MM.1S (cell line): Measurements from ENCODE around the gene FXR1.

Source experiments
- DNase-seq: peaks from one replicate; pipeline ENCODE4 v3.0.0-alpha.2; 2015
- H2AFZ ChIP-seq: fragments of 300-600 bp; sonication (generic); 2 replicates; pipeline ENCODE4 v1.6.0; 2016; ENCODE audit warnings: antibody characterized with exemption, low read length
- H3F3A ChIP-seq: fragments of 300-600 bp; sonication (generic); 2 replicates; pipeline ENCODE4 v1.6.1; 2016; ENCODE audit warnings: mild to moderate bottlenecking, antibody characterized with exemption, low read length, moderate library complexity, mixed read lengths; ENCODE audit not compliant: insufficient read depth
- H3K27ac ChIP-seq: fragments of 300-600 bp; sonication (generic); 2 replicates; pipeline ENCODE4 v1.5.1; 2016; ENCODE audit warnings: mild to moderate bottlenecking, low read length
- H3K27me3 ChIP-seq: fragments of 300-600 bp; sonication (generic); replicated peaks from 2 replicates; pipeline ENCODE4 v1.6.0; 2016; ENCODE audit warnings: low read length; ENCODE audit not compliant: insufficient read depth
- H3K36me3 ChIP-seq: fragments of 300-600 bp; sonication (generic); replicated peaks from 2 replicates; pipeline ENCODE4 v1.6.1; 2016; ENCODE audit warnings: mild to moderate bottlenecking, low read length, mixed read lengths; ENCODE audit not compliant: insufficient read depth
- H3K4me1 ChIP-seq: fragments of 300-600 bp; sonication (generic); 2 replicates; pipeline ENCODE4 v1.6.1; 2016; ENCODE audit warnings: low read length, mixed read lengths
- H3K4me2 ChIP-seq: fragments of 300-600 bp; sonication (generic); 2 replicates; pipeline ENCODE4 v1.6.0; 2016; ENCODE audit warnings: low read depth, low read length
- H3K4me3 ChIP-seq: fragments of 300-600 bp; sonication (generic); 2 replicates; pipeline ENCODE4 v1.5.1; 2016; ENCODE audit warnings: low read length, mixed read lengths
- H3K79me2 ChIP-seq: fragments of 300-600 bp; sonication (generic); 2 replicates; pipeline ENCODE4 v1.6.1; 2016; ENCODE audit warnings: mixed run types, low read length, mixed read lengths
- H3K9ac ChIP-seq: fragments of 300-600 bp; sonication (generic); 2 replicates; pipeline ENCODE4 v1.6.1; 2016; ENCODE audit warnings: low read length, mixed read lengths
- H3K9me2 ChIP-seq: fragments of 300-600 bp; sonication (generic); replicated peaks from 2 replicates; pipeline ENCODE4 v1.6.1; 2016; ENCODE audit warnings: mild to moderate bottlenecking, low read length, mixed read lengths; ENCODE audit not compliant: insufficient read depth
- H3K9me3 ChIP-seq: fragments of 300-600 bp; sonication (generic); replicated peaks from 2 replicates; pipeline ENCODE4 v1.6.1; 2016; ENCODE audit warnings: mild to moderate bottlenecking, low read length, mixed read lengths; ENCODE audit not compliant: insufficient read depth
- H4K20me1 ChIP-seq: fragments of 300-600 bp; sonication (generic); 2 replicates; pipeline ENCODE4 v1.6.1; 2016; ENCODE audit warnings: mild to moderate bottlenecking, low read length, moderate library complexity, mixed read lengths; ENCODE audit not compliant: insufficient read depth
- CTCF ChIP-seq: fragments of 300-600 bp; sonication (generic); IDR thresholded peaks from 2 replicates; pipeline ENCODE4 v1.5.1; 2016; ENCODE audit warnings: antibody characterized with exemption, low read length, mixed read lengths
- EZH2 ChIP-seq: fragments of 300-600 bp; sonication (generic); optimal IDR thresholded peaks from 2 replicates; pipeline ENCODE3; 2017; ENCODE audit warnings: low read depth, mild to moderate bottlenecking, antibody characterized with exemption, low read length, mixed read lengths
- EZH2phosphoT487 ChIP-seq: fragments of 300-600 bp; sonication (generic); IDR thresholded peaks from 2 replicates; pipeline ENCODE4 v1.6.1; 2018; ENCODE audit warnings: antibody characterized with exemption, low read length

The FXR1 gene

DNA sequence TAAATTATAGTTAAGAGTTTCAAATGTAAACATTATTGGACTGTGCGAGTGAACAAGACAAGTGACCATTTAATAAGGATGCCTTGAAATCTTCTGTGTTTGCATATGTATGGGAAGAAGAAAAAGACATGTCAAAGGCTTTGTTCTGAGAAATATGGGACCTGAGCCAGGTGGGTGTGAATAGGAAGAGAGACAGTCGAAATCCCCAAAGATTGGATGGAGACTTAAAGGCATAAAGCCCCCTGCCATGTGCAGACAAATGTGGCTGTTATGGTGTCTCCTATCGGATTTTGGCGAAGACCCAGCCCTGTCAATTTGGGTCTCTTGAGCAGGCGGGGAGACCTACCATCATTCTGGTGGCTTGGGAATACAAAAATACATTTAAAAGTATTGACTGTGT, 16.9 kb downstream of the FXR1 start:
- H3K79me2 ChIP-seq: peaks cover 100% of the 10 kb centered on the region
- no peak overlapping the region for H3K9ac ChIP-seq
- no peak overlapping the region for H3K4me3 ChIP-seq
- H3K27ac ChIP-seq: no peak overlapping the region
- H3K36me3 ChIP-seq: peaks cover 4% of the 10 kb centered on the region; the same call in 1 of the 2 replicates
- no peaks in the 10 kb centered on the region for H3K4me1 ChIP-seq
- H3K27me3 ChIP-seq: no peaks in the 10 kb centered on the region
- no peaks in the 10 kb centered on the region for H3K9me3 ChIP-seq
- peaks cover 3% of the 10 kb centered on the region; the same call in 1 of the 2 replicates for H3F3A ChIP-seq
- TF ChIP-seq CTCF: no peak
- TF ChIP-seq EZH2: no peak
- TF ChIP-seq EZH2phosphoT487: no peak
- peaks cover 89% of the 10 kb centered on the region for H4K20me1 ChIP-seq
- H3K9me2 ChIP-seq: no peaks in the 10 kb centered on the region
- no peak for DNase-seq
- no peak overlapping the region for H3K4me2 ChIP-seq
- H2AFZ ChIP-seq: no peak overlapping the region

DNA sequence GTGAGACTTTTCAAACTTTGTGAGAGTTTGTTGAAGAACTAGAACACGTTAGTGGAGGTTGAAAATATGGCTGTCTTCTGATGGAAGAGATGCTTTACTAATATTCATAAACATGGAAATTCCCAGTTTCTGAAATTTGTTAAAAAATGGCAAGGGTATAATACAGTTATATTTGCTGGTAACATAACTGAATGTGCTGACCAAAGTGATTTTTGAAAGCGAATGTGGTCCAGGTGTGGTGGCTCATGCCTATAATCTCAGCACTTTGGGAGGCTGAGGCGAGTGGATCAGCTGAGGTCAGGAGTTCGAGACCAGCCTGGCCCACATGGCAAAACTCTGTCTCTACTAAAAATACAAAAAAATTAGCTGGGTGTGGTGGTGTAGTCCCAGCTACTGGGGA, 18.1 kb downstream of the FXR1 start:
- Histone ChIP-seq H3K27me3 (no peaks in the 10 kb centered on the region), H3K27ac (no peak overlapping the region), H3K4me1 (no peaks in the 10 kb centered on the region), H3K36me3 (peaks cover 14% of the 10 kb centered on the region; the same call in 1 of the 2 replicates), H3K79me2 (peaks cover 100% of the 10 kb centered on the region), H3K9me3 (no peaks in the 10 kb centered on the region), H3K4me2 (no peak overlapping the region), H3K9ac (no peak overlapping the region), H3K4me3 (no peak overlapping the region), H3F3A (peaks cover 6% of the 10 kb centered on the region; the same call in 1 of the 2 replicates), H2AFZ (no peak overlapping the region), H3K9me2 (no peaks in the 10 kb centered on the region), H4K20me1 (peaks cover 82% of the 10 kb centered on the region)
- no peak for TF ChIP-seq CTCF
- no peak for TF ChIP-seq EZH2
- TF ChIP-seq EZH2phosphoT487: no peak
- DNase-seq: no peak

DNA sequence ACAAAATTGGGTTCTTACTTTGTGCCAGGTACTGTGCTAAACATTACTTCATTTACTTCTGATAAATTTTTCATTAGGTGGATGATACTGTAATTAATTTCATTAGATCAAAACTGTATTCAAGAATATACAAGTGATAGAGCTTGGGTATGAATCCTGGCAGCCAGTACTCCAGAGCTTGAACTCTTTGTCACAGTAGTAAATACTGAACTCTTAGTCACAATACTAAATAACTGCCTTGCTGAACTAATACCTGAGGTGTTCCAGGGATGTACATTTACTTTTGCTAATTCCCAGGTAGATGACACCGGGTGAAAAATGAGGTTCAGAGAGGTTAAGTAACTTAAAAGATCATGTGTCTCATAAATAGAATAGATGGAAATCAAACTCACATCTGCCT, 20.3 kb downstream of the FXR1 start:
- TF ChIP-seq EZH2 (no peak), CTCF (no peak), EZH2phosphoT487 (no peak)
- Histone ChIP-seq H3K4me2 (no peak overlapping the region), H3K27me3 (no peaks in the 10 kb centered on the region), H3F3A (peaks cover 6% of the 10 kb centered on the region; the same call in 1 of the 2 replicates), H3K79me2 (peaks cover 100% of the 10 kb centered on the region), H3K27ac (no peak overlapping the region), H3K4me1 (peaks cover 6% of the 10 kb centered on the region; the same call in 1 of the 2 replicates), H3K9me3 (no peaks in the 10 kb centered on the region), H3K36me3 (peaks cover 14% of the 10 kb centered on the region; the same call in 1 of the 2 replicates), H3K9me2 (no peaks in the 10 kb centered on the region), H3K9ac (no peak overlapping the region), H3K4me3 (no peak overlapping the region), H4K20me1 (peaks cover 62% of the 10 kb centered on the region), H2AFZ (no peak overlapping the region)
- no peak for DNase-seq
